Measurements from ENCODE around the gene NEMP1. TPM values are rescaled to one million over a fixed set of nuclear protein-coding genes. Genes with fewer than 3 reads are reported as not detected.

Gene NEMP1
- total and polyA plus RNA-seq, 10 donors: 4.5 to 17.1 (median 13.6) TPM

DNA sequence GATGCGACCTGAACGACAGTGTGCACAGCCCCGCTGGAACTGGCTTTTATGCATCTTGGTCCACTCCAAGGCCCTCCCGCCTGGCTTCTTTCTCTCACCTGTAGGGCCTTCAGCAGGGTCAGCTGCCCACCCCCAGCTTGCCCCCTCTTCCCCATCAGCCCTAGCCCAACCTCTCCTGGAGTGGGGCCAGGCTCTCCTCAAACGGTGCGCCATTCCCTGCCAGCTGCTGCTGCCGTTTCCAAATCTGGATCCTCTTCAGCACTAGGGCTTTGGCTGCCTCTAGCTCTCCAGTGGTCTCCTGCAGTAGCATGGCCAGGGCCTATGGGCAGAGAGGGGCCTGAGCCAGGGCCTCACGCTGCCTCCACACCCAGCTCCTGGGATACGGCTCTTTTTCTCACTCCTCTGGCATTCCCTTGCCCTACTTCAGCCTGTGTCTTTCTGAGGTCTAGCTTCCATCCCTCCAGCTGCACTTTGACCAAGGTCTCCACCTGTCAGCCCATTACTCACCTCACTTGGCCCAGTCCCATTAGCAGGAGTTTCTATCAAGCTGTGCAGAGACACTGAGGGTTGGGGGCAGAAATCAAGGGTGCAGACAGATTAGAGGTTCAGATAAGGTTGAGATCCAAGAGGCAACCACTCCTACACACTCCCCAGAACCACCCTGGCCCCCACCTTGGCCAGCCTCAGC lies 27.6 kb upstream of the NEMP1 start:
- H3K36me3 ChIP-seq: peaks cover 0 to 84% (median 64%) of the 10 kb centered on the region in 6 donors
- H3K27me3 ChIP-seq (replicated peaks in 1 of 7): no peaks in the 10 kb centered on the region
- 85 to 92% (median 90%) methylated on average over 9 of the region's 9 CpGs for WGBS, 5 donors
- no peaks in the 10 kb centered on the region for H3K9me3 ChIP-seq
- DNase-seq: no peak
- intact Hi-C loops (cut with DNase I; ENCODE audit: low total_unique reads): no loop called here
- no peak overlapping the region for H3K27ac ChIP-seq
- no peak overlapping the region for H3K4me3 ChIP-seq
- TF ChIP-seq POLR2AphosphoS5 (IDR thresholded peaks at IDR 0.05) (peak in 2 of 3 donors; percentile 27 to 51), POLR2A (IDR thresholded peaks at IDR 0.05) (no peak)
- H3K4me1 ChIP-seq: peaks cover 13 to 93% (median 34%) of the 10 kb centered on the region in 6 donors

GRCh38 chr12:57105011-57105753 lies 26.6 kb upstream of the NEMP1 start:
- H3K36me3 ChIP-seq: peaks cover 0 to 94% (median 68%) of the 10 kb centered on the region in 6 donors
- intact Hi-C loops (cut with DNase I; ENCODE audit: low total_unique reads): no loop called here
- TF ChIP-seq, protein P1, sequence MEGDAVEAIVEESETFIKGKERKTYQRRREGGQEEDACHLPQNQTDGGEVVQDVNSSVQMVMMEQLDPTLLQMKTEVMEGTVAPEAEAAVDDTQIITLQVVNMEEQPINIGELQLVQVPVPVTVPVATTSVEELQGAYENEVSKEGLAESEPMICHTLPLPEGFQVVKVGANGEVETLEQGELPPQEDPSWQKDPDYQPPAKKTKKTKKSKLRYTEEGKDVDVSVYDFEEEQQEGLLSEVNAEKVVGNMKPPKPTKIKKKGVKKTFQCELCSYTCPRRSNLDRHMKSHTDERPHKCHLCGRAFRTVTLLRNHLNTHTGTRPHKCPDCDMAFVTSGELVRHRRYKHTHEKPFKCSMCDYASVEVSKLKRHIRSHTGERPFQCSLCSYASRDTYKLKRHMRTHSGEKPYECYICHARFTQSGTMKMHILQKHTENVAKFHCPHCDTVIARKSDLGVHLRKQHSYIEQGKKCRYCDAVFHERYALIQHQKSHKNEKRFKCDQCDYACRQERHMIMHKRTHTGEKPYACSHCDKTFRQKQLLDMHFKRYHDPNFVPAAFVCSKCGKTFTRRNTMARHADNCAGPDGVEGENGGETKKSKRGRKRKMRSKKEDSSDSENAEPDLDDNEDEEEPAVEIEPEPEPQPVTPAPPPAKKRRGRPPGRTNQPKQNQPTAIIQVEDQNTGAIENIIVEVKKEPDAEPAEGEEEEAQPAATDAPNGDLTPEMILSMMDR (IDR thresholded peaks at IDR 0.05 in 8 of 11, conservative IDR thresholded peaks at IDR 0.05 in 3 of 11): no peak
- TF ChIP-seq POLR2AphosphoS5 (IDR thresholded peaks at IDR 0.05): peak in 1 of 3 donors; percentile 65
- H3K4me3 ChIP-seq: no peak overlapping the region
- no peak overlapping the region for H3K27ac ChIP-seq
- peaks cover 13 to 94% (median 34%) of the 10 kb centered on the region in 6 donors for H3K4me1 ChIP-seq
- 93 to 97% (median 96%) methylated on average over 12 to 14 of the region's 14 CpGs for WGBS, 5 donors
- H3K27me3 ChIP-seq (replicated peaks in 1 of 7): no peaks in the 10 kb centered on the region
- DNase-seq: no peak
- H3K9me3 ChIP-seq: no peaks in the 10 kb centered on the region

DNA sequence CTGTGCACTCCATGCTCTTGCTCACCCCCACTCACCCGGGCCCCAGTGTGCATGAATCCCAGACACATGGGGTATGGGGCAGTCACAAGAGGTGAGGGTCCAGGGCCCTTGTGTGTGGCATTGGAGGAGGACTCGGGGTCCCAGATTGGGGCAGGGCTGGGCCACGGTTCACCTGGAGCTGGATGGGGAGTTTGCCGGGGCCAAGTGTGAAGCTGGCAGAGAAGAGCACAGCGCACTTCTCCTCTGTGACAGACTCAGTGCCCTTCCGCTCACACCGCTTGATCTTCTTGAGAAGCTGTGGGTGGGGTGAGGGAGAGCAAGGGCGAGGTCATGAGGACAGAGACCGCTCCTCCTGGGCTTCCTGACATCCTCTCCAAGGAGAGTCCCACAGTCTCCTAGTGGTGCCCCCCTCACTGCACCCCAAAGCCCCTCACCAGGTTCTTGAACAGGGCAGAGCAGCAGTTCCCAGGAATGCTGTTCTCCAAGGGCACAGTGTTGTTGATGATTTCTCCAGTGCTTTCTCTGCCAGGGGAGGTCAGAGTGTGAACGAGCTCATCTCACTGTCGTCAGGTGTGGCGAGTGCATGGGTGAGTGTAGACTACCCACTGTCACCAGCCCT lies 25.8 kb upstream of the NEMP1 start:
- no peak for DNase-seq
- WGBS, 5 donors: 93 to 96% (median 95%) methylated on average over 12 of the region's 12 CpGs
- H3K4me3 ChIP-seq: no peak overlapping the region
- H3K4me1 ChIP-seq: peaks cover 7 to 94% (median 27%) of the 10 kb centered on the region in 6 donors
- peak overlapping the region in 1 of 8 donors; percentile 11 for H3K27ac ChIP-seq
- peaks cover 0 to 100% (median 76%) of the 10 kb centered on the region in 6 donors for H3K36me3 ChIP-seq
- TF ChIP-seq POLR2A (IDR thresholded peaks at IDR 0.05) (no peak), POLR2AphosphoS5 (IDR thresholded peaks at IDR 0.05) (peak; percentile 30 to 36 (median 30))
- intact Hi-C loops (cut with DNase I; ENCODE audit: low total_unique reads): no loop called here
- no peaks in the 10 kb centered on the region for H3K27me3 ChIP-seq (replicated peaks in 1 of 7)
- H3K9me3 ChIP-seq: no peaks in the 10 kb centered on the region

DNA sequence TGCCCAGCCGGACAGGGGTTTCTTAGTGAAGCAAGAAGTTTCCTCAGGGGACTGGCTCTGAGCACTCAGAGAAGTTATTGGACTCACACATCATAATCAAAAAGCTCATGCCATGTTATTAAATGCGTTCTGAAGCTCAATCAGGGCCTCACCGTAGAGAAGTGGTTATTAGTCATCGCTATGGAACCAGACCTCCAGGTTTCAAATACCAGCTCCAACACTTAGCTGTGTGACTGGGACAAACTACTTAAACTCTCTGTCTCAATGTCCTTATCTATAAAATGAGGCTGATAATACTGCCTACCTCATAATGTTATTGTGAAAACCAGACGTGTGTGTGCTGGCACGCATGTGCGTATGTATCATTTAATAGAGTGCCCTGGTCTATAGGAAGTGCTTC lies 25.3 kb upstream of the NEMP1 start:
- 88 to 96% (median 93%) methylated on average over 7 of the region's 7 CpGs for WGBS, 5 donors
- TF ChIP-seq, protein P1 (IDR thresholded peaks at IDR 0.05 in 8 of 11, conservative IDR thresholded peaks at IDR 0.05 in 3 of 11): no peak
- TF ChIP-seq POLR2A (IDR thresholded peaks at IDR 0.05): no peak
- no peak for TF ChIP-seq POLR2AphosphoS5 (IDR thresholded peaks at IDR 0.05)
- Histone ChIP-seq H3K4me1 (peaks cover 2 to 94% (median 21%) of the 10 kb centered on the region in 6 donors), H3K9me3 (no peaks in the 10 kb centered on the region), H3K36me3 (peaks cover 0 to 100% (median 80%) of the 10 kb centered on the region in 6 donors), H3K4me3 (no peak overlapping the region), H3K27ac (peak overlapping the region in 2 of 8 donors; percentile 11 to 83), H3K27me3 (replicated peaks in 1 of 7) (no peaks in the 10 kb centered on the region)
- intact Hi-C loops (cut with DNase I; ENCODE audit: low total_unique reads): no loop called here
- no peak for DNase-seq
